Measurements from ENCODE around the gene NFASC. TPM values are rescaled to one million over a fixed set of nuclear protein-coding genes. Genes with fewer than 3 reads are reported as not detected.

Gene NFASC
- total and polyA plus RNA-seq, 2 experiments from 2014 or later, result 3.9 to 11.7 TPM

- TF ChIP-seq ZNF462 (CRISPR knock-in tag; IDR thresholded peaks at IDR 0.05), result no peak
- no peak for TF ChIP-seq CREB1 (CRISPR knock-in tag; IDR thresholded peaks at IDR 0.05; ENCODE audit: low read depth)
- no peak for TF ChIP-seq STAT1 (IDR thresholded peaks at IDR 0.05; ENCODE audit: unreplicated experiment)
- TF ChIP-seq ZNF114 (CRISPR knock-in tag; IDR thresholded peaks at IDR 0.05), result no peak
- no peak for TF ChIP-seq NANOG (IDR thresholded peaks at IDR 0.05; ENCODE audit: borderline replicate concordance)
- no peak for TF ChIP-seq ZNF331 (CRISPR knock-in tag; IDR thresholded peaks at IDR 0.05; ENCODE audit: low read depth)
- no peak for TF ChIP-seq EZH2phosphoT487 (IDR thresholded peaks at IDR 0.05; ENCODE audit: unreplicated experiment)
- no peak for TF ChIP-seq CTCF (conservative IDR thresholded peaks at IDR 0.05; ENCODE audit: low read depth in 2 of 2)
Measured at GRCh38 chr1:205057808-205058575, 187.3 kb downstream of the NFASC start (continued).
